ENCODE results near the gene VEZT.

DNA sequence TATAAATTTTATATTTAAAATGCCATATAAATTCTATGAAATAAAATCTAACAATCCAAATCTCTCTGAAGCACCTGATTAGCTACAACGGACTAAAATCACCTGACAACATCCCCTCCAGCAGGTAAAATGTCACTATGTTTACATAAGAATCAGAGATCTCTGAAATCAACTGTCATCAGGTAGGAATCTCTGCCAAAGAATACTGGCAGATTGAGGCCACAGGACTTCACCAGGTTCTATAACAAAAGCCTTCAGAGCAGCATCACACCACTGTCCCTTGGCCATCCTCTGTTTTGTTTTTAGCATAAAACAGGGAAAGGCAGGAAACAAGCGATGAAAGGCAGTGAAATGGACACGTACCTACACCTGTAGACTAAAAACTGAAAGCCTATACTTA lies 22.5 kb upstream of the VEZT start:
- TF ChIP-seq, protein P1, sequence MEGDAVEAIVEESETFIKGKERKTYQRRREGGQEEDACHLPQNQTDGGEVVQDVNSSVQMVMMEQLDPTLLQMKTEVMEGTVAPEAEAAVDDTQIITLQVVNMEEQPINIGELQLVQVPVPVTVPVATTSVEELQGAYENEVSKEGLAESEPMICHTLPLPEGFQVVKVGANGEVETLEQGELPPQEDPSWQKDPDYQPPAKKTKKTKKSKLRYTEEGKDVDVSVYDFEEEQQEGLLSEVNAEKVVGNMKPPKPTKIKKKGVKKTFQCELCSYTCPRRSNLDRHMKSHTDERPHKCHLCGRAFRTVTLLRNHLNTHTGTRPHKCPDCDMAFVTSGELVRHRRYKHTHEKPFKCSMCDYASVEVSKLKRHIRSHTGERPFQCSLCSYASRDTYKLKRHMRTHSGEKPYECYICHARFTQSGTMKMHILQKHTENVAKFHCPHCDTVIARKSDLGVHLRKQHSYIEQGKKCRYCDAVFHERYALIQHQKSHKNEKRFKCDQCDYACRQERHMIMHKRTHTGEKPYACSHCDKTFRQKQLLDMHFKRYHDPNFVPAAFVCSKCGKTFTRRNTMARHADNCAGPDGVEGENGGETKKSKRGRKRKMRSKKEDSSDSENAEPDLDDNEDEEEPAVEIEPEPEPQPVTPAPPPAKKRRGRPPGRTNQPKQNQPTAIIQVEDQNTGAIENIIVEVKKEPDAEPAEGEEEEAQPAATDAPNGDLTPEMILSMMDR (IDR thresholded peaks at IDR 0.05; ENCODE audit: poor library complexity) = no peak
- no peak for TF ChIP-seq EZH2 (IDR thresholded peaks at IDR 0.05; ENCODE audit: borderline replicate concordance)
